NCI-H69 (cell line): Measurements from ENCODE around the gene PAFAH1B2.
"Not testable (repeated sequence)": the region's sequence is repeated elsewhere in the genome, so short reads cannot be mapped to it uniquely, and the experiment has no call there.

ENCODE experiments used
- DNase-seq: peaks from one replicate; lab custom pipeline; 2025; lab: John Stamatoyannopoulos, UW

The PAFAH1B2 gene

GRCh38 chr11:117172724-117173421 is 28.8 kb downstream of the PAFAH1B2 start:
- DNase-seq: no peak

- DNase-seq: no peak
Measured at GRCh38 chr11:117175104-117175503, 31.0 kb downstream of the PAFAH1B2 start.

- no peak for DNase-seq
Measured at GRCh38 chr11:117175781-117176180, 31.7 kb downstream of the PAFAH1B2 start.

GRCh38 chr11:117176186-117176585 is 32.1 kb downstream of the PAFAH1B2 start:
- DNase-seq: no peak

- no peak for DNase-seq
Measured at GRCh38 chr11:117177534-117178209, 33.6 kb downstream of the PAFAH1B2 start.

GRCh38 chr11:117178210-117179034 is 34.3 kb downstream of the PAFAH1B2 start, which contains the start of gene SIDT2:
Gene SIDT2, plus strand, starts transcription at chr11:117178743. Its CDS starts 521 bp downstream, at chr11:117179264.
- peak; percentile 97 for DNase-seq

GRCh38 chr11:117179048-117179999 is 35.2 kb downstream of the PAFAH1B2 start:
- DNase-seq: peak; percentile 82

- no peak for DNase-seq
Measured at GRCh38 chr11:117180020-117180419, 35.9 kb downstream of the PAFAH1B2 start.

- DNase-seq: peak; percentile 86
Measured at GRCh38 chr11:117180661-117181585, 36.8 kb downstream of the PAFAH1B2 start.

- no peak for DNase-seq
Measured at GRCh38 chr11:117181586-117182550, 37.8 kb downstream of the PAFAH1B2 start.

GRCh38 chr11:117182551-117182935 is 38.5 kb downstream of the PAFAH1B2 start:
- no peak for DNase-seq

GRCh38 chr11:117183178-117183577 is 39.1 kb downstream of the PAFAH1B2 start:
- DNase-seq: not testable (repeated sequence)

GRCh38 chr11:117183724-117184349 is 39.8 kb downstream of the PAFAH1B2 start:
- no peak for DNase-seq

GRCh38 chr11:117185736-117186430 is 41.8 kb downstream of the PAFAH1B2 start:
- DNase-seq: no peak

GRCh38 chr11:117186431-117186761 is 42.3 kb downstream of the PAFAH1B2 start:
- DNase-seq: no peak

- DNase-seq: no peak
Measured at GRCh38 chr11:117187007-117187406, 42.9 kb downstream of the PAFAH1B2 start.

GRCh38 chr11:117187428-117187798 is 43.3 kb downstream of the PAFAH1B2 start:
- DNase-seq: no peak

GRCh38 chr11:117187799-117188481 is 43.9 kb downstream of the PAFAH1B2 start:
- no peak for DNase-seq
